ENCODE results near the gene SLIT3.

DNA sequence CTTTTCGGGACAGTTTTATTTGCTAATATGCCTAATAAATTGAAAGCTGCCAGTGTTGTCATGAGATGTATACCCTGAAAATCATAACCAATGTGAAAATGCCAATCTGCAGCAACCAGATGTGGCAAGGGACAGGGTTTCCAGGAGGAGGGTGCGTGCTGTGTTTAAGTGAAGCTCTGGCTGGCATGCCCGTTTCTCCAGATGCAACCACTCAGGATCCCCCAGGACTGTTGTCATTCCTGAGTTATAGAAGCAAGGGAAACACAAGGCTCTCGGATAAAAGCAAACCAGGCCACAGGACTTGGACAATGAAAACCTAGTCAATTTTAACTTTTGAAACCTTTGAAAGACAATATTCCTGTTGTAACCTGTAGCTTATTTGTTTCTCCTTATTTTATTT, 360.2 kb downstream of the SLIT3 start:
- TF ChIP-seq, protein P1, sequence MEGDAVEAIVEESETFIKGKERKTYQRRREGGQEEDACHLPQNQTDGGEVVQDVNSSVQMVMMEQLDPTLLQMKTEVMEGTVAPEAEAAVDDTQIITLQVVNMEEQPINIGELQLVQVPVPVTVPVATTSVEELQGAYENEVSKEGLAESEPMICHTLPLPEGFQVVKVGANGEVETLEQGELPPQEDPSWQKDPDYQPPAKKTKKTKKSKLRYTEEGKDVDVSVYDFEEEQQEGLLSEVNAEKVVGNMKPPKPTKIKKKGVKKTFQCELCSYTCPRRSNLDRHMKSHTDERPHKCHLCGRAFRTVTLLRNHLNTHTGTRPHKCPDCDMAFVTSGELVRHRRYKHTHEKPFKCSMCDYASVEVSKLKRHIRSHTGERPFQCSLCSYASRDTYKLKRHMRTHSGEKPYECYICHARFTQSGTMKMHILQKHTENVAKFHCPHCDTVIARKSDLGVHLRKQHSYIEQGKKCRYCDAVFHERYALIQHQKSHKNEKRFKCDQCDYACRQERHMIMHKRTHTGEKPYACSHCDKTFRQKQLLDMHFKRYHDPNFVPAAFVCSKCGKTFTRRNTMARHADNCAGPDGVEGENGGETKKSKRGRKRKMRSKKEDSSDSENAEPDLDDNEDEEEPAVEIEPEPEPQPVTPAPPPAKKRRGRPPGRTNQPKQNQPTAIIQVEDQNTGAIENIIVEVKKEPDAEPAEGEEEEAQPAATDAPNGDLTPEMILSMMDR (IDR thresholded peaks at IDR 0.05), result no peak
- TF ChIP-seq POLR2A (IDR thresholded peaks at IDR 0.05), result no peak

Measured in Peyer's patch (tissue), 4 donors.